HG02943 (cell line): ENCODE results near the gene SCPEP1.

Source experiments
- ATAC-seq: cut with Tn5 transposase; IDR thresholded peaks from one replicate; pipeline ENCODE4 v1.9.1; 2021; ENCODE audit warnings: mild to moderate bottlenecking, low read depth, moderate library complexity; ENCODE audit not compliant: unreplicated experiment

Gene SCPEP1

DNA sequence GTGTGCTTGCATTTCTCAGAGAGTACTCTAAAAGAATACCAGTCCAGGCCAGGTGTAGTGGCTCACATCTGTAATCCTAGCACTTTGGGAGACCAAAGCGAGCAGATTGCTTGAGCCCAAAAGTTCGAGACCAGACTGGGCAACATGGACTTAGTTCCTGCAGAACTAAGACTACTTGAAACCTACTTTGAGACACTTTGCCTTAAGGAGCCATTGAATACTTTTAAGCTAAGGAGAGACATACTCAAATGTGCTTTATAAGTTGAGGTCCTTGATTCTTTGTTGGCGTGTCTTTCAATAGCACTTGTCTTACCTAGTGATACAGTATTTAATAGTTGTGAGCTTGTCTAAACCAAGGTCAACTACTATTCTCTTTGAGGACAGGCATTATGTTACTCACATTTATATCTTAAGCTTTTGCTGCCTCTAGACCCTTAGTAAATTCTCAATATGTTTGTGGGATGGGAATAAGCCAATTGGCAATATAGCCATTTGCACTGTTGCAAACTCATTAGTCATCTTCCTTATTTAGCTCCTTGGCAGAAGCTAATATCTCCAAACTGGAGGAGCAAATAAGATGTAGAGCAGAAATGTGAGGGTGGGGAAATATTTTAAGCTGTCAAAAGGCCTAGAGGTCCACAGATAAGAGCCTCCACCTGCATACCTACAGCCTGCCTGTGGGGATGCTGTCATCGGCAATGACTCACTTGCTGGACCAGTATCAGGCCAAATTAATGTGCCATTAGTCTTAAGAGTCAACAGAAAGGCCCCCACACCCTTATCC is 16.3 kb downstream of the SCPEP1 start:
- no peak for ATAC-seq

DNA sequence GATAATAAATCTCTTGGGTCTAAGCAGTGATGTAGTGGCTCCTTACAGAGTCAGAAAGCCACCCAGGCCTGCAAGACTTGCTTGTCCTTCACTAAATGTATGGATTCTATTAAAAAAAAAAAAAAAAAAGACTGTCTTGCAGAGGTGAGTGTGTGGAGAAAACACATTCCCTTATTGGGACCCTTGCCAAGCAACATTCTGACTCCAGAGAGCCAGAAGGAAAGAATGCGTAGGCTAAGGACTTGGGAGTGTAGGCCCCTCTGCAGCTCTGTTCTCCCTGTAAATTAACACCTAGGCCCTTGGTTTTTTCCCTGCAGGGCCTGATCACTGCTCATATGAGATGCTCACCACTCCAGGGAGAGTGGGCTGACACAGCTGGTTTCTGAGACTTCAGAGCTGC is 17.8 kb downstream of the SCPEP1 start:
- ATAC-seq: no peak

DNA sequence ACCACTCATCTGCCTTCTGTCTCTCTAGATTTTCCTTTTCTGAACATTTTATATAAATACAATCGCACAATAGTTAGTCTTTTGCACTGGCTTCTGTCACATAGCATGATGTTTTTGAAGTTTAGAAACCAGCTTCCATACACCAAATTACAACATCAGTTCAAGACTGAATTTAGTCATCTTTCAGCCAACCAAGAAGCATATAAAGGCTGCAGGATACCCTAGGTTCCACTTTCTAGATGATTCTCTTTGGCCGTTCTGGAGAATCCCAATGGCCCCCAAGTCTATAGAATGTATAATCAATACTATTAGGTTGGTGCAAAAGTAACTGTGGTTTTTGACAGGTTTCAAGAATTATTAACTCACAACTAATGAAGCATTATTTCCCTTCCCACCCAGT is 19.4 kb downstream of the SCPEP1 start:
- no peak for ATAC-seq

DNA sequence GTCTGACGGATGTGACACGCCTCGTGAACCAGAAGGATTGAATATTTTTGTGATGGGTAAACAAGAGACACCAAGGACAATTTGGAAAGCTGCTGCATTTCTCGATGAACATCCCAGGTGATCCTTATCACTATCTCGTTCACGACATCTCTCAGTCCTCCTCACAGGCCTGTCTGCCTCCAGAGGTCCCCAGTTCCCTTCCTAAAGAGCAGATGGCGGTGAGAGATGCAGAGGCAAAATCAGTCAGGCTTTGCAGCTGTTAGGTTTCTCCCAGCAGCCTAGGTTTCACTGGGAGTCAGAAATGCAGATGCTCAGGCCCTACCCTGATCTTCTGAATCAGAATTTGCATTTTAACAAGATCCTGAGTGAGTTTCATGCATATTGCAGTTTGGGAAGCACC is 23.6 kb downstream of the SCPEP1 start:
- no peak for ATAC-seq

DNA sequence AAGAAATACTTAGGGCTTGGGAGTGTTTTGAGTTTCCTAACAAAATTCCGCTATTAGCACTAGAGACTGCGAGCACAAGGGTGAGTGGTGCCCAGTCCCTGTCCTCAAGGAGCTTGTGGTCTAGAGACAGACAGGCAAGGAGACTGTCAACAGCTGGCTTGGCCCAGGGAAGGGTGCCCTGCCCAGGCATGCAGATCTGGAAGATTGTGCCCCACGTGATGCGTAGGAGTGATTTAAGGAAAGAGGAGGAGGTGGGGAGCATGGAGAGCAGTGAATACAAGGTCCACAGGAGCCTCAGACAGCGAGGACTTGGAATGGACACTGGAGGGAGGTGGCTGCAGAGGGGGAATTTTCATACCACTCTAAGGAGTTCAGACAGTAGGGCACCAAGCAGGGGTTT is 25.0 kb downstream of the SCPEP1 start:
- no peak for ATAC-seq

DNA sequence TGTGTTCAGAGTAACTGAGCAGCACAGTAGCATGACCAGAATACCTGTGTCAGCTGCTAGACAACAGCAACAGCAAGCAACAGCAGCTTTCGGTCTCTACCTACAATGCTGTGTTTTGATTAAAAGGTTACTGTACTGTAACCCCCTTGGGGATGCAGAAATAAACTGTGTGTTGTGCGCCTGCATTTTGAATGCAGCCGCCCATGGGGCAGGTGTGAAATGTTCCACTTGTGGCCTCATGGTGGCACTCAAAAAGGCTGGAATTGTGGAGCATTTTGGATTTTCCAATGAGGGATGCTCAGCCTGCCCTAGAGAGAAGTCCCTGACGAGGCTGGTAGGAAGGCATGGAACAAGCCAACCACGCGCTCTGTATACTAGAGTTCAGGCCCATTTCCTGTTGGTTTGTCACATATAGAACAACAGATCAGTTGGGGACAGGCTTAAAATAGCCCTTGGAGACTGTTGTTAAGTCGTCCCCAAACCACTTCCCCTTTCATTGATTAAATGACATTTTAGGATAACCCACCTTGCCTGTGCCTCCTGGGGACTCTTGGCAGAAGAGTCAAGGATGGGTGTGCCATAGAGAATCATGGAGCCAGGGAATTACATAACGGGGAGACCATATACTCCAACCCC is 27.1 kb downstream of the SCPEP1 start:
- peak; percentile 75 for ATAC-seq

DNA sequence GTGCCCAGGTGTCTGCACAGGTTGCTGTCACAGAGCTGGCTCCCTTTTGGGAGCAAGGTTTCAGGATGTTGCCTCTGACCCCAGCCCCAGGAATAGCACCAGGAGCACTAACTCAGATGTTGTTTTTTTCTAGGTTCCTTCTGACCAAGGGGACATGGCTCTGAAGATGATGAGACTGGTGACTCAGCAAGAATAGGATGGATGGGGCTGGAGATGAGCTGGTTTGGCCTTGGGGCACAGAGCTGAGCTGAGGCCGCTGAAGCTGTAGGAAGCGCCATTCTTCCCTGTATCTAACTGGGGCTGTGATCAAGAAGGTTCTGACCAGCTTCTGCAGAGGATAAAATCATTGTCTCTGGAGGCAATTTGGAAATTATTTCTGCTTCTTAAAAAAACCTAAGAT is 28.1 kb downstream of the SCPEP1 start:
- no peak for ATAC-seq

DNA sequence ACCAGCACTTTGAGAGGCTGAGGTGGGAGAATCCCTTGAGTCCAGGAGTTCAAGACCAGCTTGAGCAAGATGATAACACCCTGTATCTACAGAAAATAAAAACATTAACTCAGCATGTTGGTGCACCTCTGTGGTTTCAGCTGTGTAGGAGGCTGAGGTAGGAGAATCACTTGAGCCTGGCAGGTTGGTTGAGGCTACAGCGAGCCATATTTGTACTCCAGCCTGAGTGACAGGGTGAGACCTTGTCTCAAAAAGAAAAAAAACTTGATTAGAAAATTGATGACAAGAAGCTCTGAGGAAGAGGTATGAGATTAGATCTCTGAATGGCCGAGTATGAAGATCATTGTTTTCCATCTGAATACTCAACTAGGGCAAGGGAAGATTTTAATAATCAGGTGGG is 31.0 kb downstream of the SCPEP1 start:
- no peak for ATAC-seq

DNA sequence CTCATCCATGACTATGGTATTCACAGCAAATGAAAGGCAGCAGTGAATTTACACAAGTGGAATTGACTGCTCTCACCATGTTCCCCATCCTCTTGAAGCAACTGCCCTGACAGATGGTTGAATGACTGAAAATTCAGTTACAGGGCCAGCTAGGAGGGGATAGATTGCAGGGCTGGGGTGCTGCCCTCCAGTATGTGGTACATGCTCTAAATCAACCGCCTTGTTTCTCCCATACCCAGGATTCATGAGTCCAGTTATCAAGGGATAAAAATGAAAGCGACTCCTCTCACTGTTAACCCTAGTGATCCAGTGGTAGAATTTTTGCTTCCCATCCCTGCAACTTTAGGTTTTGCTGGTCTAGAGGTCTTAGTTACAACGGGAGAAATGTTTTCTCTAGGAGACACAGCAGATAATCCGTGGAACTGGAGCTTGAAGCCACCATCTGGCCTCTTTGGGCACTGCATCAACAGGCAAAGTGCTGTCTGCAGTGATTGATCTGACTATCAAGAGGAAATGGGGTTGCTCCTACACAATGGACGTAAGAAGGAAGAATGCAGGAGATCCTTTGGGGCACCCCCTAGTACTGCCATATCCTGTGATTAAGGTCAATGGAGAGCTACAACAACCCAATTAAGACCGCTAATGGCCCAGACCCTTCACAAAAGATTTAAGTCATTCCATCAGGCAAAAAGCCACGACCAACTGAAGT is 32.0 kb downstream of the SCPEP1 start:
- ATAC-seq: no peak

DNA sequence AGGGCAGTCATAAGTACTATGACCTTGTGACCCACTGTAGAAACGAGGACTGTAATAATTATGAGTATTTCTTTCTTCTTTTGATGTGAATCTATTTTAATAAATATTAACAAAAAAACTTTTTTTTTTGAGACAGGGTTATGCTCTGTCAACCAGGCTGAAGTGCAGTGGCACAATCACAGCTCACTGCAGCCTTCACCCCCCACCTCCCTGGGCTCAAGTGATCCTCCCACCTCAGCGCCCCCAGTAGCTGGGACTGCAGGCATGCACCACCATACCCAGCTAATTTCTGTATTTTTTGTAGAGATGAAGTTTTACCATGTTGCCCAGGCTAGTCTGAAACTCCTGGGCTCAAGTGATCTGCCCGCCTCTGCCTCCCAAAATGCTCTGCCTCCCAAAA is 32.6 kb downstream of the SCPEP1 start:
- no peak for ATAC-seq

DNA sequence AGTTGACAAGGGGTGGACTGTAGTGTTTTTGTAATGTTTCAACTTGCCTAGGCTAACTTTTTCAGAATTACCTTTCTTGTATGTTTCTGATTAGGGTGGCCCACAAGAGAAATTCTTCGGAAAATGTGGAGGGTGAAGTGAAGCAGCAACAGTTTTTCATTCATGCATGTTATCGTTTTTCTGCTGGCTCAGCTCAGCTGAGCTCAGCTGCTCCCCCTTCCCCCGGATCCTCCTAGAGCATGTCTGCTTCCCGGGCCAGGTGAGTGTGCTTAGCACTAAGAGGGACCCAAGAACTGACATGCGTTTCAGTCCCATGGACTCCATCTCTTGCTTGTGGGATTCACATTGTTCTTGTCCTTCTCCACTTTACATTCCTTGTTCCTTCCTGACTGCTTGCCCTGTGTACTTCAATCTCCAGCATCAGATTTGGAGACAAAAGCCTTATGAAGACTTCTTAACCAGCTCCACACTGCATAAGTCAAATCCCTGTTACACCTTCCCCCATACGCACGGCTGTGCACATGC is 33.6 kb downstream of the SCPEP1 start:
- no peak for ATAC-seq

DNA sequence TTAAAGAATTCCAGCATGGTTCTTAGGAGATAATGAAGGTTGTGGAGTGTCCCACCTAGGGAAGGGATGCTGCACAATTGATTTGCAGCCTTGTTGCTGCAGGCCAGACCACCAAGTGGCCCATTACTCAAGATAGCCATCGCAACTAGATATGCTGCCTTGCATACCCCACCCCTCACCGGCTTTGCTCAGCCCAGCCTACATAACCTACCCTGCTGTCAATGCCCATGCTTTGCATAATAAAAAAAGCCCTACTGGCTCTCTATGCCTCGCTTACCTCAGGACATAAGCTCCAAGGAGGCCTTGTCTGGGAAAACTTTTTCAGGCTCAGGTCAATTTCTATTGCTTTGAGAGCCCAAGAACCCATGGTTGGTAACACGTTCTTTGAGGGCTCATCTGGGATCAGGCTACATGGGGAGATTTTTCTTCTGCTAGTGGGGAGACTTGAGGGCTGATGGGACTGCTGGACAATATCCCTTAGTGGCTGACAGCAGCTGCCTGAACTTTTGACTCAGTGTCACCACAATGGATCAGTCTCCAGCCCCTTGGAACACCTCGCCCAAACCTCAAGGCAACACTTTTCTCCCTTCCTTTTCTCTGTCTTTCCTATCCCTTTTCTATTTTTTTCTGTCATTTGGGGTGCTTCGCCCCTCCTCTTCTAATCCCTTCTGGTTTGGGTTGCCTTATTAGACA is 38.3 kb downstream of the SCPEP1 start:
- ATAC-seq: no peak

DNA sequence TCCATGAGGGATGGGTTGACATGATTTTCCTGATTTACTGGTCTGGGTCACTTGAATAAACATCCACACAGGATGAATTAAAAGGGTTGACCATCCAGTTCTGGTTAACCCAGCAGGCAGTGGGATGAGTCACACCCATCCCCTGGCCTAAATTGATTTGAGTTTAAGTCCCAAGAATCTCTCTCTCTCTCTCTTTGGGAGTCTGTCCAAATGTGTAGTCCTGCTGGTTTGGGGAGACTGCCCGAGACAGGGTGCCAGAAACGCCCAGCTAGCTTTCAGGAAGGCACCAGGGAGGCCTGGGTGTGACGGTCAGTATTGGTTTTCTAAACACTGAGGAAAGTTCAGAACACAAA is 38.8 kb downstream of the SCPEP1 start:
- no peak for ATAC-seq

DNA sequence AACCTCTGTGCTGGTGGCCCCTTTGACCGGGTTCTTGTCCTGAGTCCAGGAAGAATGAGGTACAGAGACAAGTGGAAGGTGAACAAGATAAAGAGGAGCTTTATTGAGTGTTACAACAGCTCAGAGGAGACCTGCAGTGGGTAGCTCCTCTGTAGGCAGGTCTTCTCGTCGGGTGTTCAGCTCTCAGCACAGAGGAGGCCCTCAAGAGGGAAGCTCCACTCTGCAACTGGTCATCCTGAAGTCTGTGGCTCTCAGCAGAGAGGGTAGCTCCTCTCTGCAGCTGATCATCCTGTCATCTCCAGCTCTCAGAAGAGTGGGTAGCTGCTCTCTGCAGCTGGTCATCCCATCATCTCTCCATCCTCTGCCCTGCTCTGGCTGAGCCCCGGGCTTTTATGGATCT is 39.7 kb downstream of the SCPEP1 start:
- no peak for ATAC-seq

DNA sequence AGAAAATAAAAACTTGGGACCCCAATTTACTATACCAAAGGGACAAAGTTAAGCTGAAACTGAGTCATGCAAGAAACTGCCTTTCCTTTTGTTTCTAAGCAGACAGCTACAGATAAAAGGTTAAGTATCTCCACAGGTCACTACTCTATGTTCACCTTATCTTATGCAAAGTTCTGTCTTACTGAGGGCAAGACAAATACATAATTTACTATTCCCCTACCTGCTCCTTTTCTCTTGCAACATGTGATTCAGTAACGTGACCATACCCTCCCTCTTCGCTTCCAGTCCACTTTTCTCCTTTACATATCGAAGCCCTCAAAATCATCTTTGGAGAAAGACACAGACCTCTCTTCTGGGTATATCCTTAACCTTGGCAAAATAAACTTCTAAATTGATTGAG is 42.3 kb downstream of the SCPEP1 start:
- no peak for ATAC-seq

DNA sequence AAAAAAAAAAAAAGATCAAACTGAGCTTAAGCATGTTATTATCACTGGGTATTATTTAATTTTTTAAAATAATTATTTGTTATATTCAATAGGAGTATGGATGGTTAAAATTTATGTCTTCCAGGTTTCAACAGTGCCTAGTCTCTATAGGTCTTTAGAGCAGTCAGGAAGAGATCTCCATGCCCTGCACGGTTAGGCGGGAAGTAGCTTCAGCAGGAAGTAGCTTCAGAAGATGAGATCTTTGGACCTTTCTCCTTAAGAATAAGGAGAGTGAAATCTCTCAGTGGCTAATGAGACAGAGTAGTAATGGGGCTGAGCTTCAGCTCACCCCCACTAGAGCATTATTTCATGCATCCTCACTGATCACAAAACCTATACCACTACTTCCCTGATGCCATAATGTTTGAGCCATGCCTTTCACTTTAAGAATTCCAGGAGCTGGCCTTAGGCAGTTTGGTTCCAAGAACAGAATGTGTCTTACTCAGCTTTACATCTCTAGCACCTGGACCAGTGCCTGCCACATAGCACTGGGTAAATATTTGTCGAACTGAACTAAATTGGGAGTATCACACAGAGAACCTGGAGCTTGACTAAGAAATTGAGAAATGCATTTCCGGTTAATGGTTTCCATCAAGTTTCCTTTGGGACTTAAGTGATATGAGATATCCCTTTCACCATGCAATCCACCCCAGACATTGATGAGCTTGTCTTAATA is 43.5 kb downstream of the SCPEP1 start:
- no peak for ATAC-seq

DNA sequence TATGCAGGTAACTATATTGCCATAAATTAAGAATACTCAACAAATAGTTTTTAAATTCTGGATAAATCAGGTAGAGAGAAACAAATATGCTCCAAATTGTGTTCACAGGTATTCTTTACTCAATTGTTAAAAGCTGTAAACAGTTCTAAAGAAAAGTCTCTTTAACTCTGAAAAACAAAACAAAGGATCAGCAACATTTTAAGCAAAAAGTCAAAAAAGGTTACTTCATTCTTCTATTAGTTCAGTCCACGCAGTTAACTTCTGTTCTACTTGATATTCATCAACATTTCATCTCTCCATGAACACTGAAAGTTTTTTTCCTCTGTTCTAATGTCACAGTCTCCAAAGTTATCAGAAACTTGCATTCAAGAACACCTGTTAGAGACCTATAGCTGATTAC is 47.9 kb downstream of the SCPEP1 start:
- no peak for ATAC-seq

DNA sequence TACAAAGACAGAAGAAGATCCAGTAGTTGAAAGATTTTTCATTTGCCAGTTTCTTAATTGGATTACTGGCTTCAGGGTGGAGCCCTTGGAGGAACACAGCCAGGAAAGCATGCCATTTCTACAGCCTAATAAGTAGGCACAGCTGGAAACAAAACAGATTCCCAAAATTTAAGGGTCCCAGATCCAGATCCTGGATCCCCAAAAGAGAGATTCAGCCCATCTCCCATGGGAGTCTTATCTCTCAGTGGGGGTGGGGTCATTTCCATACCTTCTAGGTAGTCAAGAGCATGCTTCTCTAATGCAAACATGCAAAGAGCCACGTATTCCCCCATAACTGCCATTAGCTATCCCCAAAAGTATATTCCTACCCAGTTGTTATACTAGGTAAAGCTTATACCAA is 49.9 kb downstream of the SCPEP1 start:
- no peak for ATAC-seq

DNA sequence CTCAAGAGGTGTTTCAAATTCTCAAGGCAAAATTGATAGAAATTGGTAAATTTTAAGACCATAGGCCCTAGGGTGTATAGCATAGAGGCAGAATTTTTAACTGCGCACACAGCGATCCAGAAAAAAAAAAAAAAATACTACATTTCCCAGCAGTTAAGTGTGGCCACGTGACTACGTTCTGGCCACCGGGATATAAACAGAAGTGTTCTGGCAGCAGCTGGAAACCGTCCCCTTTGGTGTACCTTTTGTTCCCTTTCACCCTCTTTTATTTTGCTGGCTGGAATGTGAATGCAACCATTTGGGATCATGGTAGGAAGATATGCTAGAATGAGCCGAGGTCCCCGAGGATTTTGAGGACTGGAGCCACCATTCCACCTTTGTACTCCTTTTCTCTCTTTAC is 54.4 kb downstream of the SCPEP1 start:
- no peak for ATAC-seq

DNA sequence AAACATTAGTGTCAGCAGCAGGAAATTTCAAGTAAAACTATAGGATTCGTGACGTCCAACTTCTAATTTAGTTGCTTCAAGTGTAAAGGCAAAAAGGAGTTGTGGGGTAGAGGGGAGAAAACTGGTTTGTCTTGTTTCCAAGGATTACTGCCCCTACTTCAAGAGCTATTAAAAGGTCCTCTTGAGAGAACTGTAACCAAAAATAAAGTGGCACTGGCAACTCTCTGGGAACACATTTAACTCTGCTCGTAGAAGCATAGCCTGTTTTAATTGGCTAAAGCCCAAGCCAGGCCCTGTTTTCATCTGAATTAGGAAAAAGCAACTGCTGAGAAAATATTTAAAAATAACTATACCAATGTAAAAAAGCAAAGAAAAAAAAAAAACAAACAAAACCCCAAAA is 55.4 kb downstream of the SCPEP1 start:
- ATAC-seq: no peak
